Hindlimb muscle (tissue), 1 donor: ENCODE data around the gene IGSF21. TPM values are rescaled to one million over a fixed set of nuclear protein-coding genes. Genes with fewer than 3 reads are reported as not detected.
A peak's percentile ranks its signal among the peaks of the same experiment; 100 is the strongest.
"Not testable (repeated sequence)": the region's sequence is repeated elsewhere in the genome, so short reads cannot be mapped to it uniquely, and the experiment has no call there.

ENCODE experiments used
- DNase-seq: peaks from one replicate; pipeline ENCODE4 v3.0.0-alpha.2; 2013
- polyA plus RNA-seq: library from polyadenylated mRNA; unstranded; fragments of 120-200 nt; gene quantifications from one replicate; pipeline ENCODE4 v1.2.1, GENCODE V29; 2013; ENCODE audit not compliant: insufficient read length

IGSF21 gene
- polyA plus RNA-seq, 1 donor: 0.48 TPM

- DNase-seq: no peak
Measured at GRCh38 chr1:18145851-18146618, 38.4 kb downstream of the IGSF21 start.

DNA sequence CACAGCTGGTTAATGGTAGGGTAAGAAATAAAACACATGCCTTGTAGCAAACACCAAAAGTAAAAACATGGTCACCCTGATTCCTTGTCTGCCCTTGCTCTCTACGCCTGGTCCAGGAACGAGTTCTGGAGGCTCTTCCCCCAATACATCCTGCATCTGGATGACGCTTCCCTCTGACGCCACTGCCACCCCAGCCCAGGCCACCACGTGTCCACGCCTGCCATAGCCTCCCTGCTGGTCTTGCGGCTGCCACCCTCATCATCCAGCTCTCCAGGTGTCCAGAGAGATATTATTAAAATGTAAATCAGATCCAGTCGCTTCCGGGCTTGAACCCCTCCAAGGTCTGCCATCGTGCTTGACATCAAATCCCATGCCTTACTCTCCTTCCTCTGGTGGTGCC is 39.3 kb downstream of the IGSF21 start:
- no peak for DNase-seq

GRCh38 chr1:18147672-18148071 is 40.1 kb downstream of the IGSF21 start:
- no peak for DNase-seq

DNA sequence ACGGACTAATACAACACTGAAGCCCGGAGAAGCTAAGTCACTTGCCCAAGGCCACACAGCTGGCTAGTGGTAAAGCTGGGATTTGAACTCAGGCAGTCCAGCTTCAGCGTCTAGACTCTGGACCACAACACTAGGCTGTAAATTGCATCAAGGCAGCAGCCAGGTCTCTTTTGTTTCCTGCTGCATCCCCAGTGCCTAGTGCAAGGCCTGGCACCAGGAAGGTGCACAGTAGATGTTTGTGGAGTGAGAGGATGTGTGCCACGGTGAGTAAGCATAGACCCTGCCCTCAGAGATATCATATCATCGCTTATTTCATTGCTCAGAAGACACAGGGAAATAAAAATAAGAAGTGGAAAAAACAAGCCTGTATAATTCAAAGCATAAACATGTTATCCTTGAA is 40.9 kb downstream of the IGSF21 start:
- no peak for DNase-seq

GRCh38 chr1:18149027-18149641 is 41.5 kb downstream of the IGSF21 start:
- no peak for DNase-seq

- no peak for DNase-seq
Measured at GRCh38 chr1:18151436-18152122, 44.0 kb downstream of the IGSF21 start.

DNA sequence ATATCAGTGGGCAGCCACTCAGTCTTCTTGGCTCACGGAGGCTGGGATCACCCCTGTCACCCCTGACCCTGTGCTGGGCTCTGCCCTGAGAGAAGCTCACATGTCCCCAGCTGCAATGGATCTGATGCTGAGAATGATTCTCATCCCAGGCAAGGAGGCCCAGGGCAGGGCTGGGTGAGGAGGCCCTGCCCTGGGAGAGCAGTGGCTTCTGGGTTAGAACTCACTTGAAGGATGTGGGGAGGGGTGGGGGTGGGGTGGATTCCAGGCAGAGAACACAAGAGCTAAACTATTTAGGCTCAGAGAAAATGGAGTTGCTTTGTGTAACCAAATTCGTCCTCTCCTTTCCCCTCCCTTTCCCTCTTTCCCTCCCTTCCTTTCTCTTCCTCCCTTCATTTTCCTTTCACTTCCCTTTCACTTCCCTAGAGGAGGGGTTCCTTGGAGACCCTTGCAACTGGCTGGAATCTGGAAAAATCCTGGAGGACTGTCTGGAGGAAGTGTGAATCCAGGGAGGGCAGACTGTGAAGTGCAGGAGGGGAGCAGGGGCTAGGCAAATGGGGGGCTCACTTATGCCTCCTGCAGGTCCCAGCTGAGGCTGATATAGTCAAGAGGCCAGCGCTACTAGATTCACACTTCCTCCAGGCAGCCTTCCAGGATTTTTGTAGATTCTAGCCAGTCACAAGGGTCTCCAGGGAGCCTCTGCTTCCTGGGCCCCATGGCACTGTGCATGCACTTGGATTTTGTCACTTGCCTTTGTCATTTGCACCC is 47.0 kb downstream of the IGSF21 start:
- no peak for DNase-seq

- no peak for DNase-seq
Measured at GRCh38 chr1:18155881-18156385, 48.3 kb downstream of the IGSF21 start.

GRCh38 chr1:18157352-18157751 is 49.8 kb downstream of the IGSF21 start:
- no peak for DNase-seq

- no peak for DNase-seq
Measured at GRCh38 chr1:18157968-18158367, 50.4 kb downstream of the IGSF21 start.

GRCh38 chr1:18158714-18159113 is 51.1 kb downstream of the IGSF21 start:
- DNase-seq: no peak

DNA sequence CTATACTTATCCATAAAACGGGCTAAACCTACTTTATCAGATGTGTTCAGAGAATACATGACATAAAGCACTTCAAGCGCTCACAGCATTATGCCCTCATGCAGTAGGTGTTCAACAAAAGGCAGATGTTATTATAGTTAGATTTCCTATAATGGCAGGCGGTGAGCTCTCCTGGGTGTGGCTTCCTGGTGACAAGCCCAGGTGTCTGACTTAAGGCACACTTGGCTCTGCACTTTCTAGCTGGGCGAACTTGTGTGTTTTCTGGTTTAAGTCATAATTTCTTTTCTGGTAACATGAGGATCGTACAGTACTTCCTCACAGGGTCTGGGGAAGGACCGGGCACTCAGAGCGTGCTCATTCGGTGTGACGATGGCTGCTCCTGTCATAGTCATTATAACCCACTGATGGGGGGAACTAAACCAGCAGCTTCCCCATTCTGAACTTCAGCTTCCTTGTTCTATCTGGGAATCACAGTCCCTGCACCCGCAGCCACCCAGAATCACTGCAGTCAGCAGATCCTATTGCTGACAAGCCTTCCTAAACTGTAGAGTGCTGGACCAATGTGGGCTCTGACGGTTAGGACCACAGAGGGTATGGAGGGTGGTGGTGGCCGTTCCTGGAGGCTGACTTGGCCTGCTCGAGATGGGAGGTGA is 52.8 kb downstream of the IGSF21 start:
- DNase-seq: peak; percentile 27

DNA sequence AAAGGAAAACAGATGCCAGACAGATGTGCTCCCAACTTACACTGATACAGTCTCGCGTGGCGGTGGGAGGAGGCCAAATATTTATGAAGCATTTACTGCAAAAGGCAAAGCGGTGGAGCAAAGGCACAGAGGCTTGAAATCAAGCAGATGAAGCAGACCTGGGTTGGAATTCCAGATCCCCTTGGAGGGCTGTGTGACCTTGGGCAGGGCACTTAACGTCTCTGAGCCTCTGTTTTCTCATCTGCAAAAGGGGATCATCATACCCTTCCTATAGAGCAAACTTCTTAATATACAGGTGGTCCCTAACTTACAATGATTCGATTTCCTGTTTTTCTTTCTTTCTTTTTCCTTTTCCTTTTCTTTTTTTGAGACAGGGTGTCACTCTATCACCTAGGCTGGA is 54.1 kb downstream of the IGSF21 start:
- DNase-seq: no peak

- not testable (repeated sequence) for DNase-seq
Measured at GRCh38 chr1:18165640-18166039, 58.0 kb downstream of the IGSF21 start.

DNA sequence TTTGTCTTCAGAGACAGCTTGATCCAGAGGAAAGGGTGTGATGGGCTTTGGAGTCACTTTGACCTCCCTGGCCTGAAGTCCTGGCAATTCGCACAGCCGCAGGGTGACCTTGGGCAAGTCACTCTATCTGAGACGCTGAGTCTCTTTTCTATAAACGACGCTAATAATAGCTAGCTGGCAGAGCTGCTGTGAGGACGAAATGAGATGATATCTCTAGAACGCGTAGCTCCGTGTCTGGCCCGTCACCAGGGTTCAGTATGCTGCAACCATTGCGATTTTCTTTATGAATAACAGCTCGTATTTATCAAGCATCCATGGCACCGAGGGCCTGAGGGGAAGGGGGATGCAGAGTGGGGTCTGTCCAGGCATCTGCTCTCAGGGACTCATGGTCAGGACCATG is 58.7 kb downstream of the IGSF21 start:
- no peak for DNase-seq

DNA sequence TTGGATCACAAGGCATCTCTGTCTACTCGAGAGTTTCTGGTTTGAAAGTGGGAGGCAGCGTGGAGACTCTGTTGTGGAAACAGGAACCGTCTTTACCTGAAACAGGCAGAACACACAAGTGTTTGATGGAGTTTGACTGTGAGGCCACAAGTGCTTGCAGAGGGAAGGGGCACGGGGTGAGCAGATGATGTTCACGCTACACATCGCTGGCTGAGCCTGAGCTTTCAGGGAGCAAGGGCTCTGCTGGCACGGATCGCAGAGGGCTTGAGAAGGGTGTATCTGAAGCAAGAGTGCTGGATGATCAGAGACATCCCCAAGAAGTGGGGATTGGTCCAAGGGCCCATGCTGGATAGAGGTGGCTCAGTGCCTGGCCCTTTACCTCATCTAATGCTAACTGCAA is 59.3 kb downstream of the IGSF21 start:
- DNase-seq: no peak

GRCh38 chr1:18170444-18170843 is 62.8 kb downstream of the IGSF21 start:
- no peak for DNase-seq

DNA sequence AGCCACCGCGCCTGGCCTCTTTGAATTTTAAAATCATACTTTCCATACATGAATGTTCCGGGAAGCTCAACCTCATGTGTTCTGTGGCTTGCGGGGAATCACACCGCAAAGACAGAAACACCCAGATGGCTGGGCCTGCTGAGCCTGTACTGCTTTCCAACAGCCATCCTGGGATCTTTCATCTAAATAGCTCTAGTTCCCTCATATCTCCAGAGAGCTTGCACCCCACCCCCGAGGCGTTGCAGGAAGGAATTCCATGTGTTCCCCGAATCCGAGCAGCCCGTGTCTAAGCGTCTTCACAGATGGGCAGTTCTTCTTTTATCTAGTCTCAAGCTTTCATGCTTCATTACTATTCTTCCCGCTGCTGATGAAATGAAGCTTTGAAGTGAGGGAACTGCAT is 66.4 kb downstream of the IGSF21 start:
- no peak for DNase-seq

DNA sequence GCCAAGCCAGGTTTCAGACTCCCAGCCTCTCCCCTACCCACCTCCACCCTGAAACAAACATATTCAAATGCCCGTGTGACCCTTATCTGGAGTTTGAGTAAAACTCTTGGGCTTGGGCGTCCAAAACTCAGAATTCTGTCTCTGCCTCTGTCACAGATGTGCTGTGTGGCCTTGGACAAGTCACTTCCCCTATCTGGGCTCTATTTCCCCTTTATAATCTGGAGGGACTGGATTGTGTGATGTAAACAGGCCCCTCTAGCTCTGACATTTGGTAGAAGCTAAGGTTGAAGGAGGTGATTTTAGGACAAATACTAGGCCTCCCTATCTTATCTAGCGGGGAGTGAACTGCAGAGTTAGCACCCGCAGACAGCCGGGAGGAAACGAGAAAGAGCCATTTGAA is 67.5 kb downstream of the IGSF21 start:
- DNase-seq: no peak

GRCh38 chr1:18175530-18176377 is 68.2 kb downstream of the IGSF21 start:
- DNase-seq: no peak

DNA sequence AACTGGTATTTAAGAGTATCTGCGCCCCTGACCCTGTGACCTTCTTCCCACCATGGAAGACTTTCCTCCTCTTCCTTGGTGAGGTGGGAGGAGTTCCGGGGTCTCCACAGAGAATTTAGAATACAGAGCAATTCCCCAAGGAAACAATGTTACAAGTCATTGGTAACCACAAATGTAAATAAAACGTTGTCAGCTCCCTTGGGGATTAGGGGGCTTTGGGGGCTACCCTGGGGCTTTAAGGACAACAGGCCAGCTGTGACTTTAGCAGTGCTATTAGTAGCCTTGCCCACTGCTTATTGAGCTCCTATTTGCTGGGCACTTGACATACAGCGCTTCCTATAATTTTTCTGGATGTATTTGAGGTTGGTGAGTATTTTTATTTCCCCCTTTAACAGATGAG is 69.0 kb downstream of the IGSF21 start:
- DNase-seq: no peak
